Esophagus muscularis mucosa (tissue), 4 donors: ENCODE results near the gene TSGA10. TPM values are rescaled to one million over a fixed set of nuclear protein-coding genes. Genes with fewer than 3 reads are reported as not detected.

ENCODE experiments used
- DNase-seq: peaks from one replicate; pipeline ENCODE4 v3.0.0-alpha.2; 2017; ENCODE audit errors: extremely low spot score
- H3K27ac ChIP-seq, 4 donors: fragments of 200-600 bp; sonication (generic); replicated peaks in 1 of 4; 1 replicate in 3 of 4; 2 replicates in 1 of 4; pipeline ENCODE4 v1.5.1; 2016 to 2019; ENCODE audit warnings: mild to moderate bottlenecking in 1 of 4
- H3K27me3 ChIP-seq, 4 donors: fragments of 200-600 bp; sonication (generic); one replicate each; pipeline versions ENCODE4 v1.5.1 to v1.6.0; 2016 to 2019
- H3K36me3 ChIP-seq, 4 donors: fragments of 200-600 bp; sonication (generic); one replicate each; pipeline ENCODE4 v1.5.1; 2016 to 2019
- H3K4me1 ChIP-seq, 4 donors: fragments of 200-600 bp; sonication (generic); one replicate each; pipeline ENCODE4 v1.5.1; 2016 to 2019
- H3K4me3 ChIP-seq, 4 donors: fragments of 200-600 bp; sonication (generic); 1 replicate in 2 of 4; 2 replicates in 2 of 4; pipeline ENCODE4 v1.5.1; 2016 to 2019; ENCODE audit warnings: mild to moderate bottlenecking in 4 of 4, moderate library complexity in 1 of 4
- H3K9me3 ChIP-seq, 4 donors: fragments of 200-600 bp; sonication (generic); 1 replicate in 3 of 4; 2 replicates in 1 of 4; pipeline ENCODE4 v1.5.1; 2016 to 2019
- EP300 ChIP-seq: sonication (generic); formaldehyde crosslinking; IDR thresholded peaks from one replicate; pipeline ENCODE4 v1.6.1; 2017; ENCODE audit warnings: antibody characterized with exemption
- POLR2A ChIP-seq: fragments of 450-650 bp; IDR thresholded peaks from one replicate; pipeline ENCODE4 v1.6.1; 2017; ENCODE audit warnings: antibody characterized with exemption, moderate library complexity, mild to moderate bottlenecking, low read depth
- POLR2AphosphoS5 ChIP-seq, 2 donors: sonication (generic); formaldehyde crosslinking; IDR thresholded peaks; one replicate each; pipeline ENCODE4 v1.6.1; 2017; ENCODE audit warnings: antibody characterized with exemption in 2 of 2
- WGBS: methylation state at CpG from one replicate; pipeline ENCODE4 v1.1.5; 2018; 5-methylcytosine and 5-hydroxymethylcytosine counted together
- intact Hi-C: fragments of 100-400 bp; cut with DNase I; formaldehyde crosslinking; loops from one replicate; pipeline ENCODE4 v1.15.1; 2023
- total RNA-seq, 4 donors: library from RNA; depleted of rRNA; stranded (reverse); fragments of >200 nt; gene quantifications; one replicate each; pipeline versions ENCODE4 v1.1.0 to v1.2.1, GENCODE V29; 2016
- TF ChIP-seq, protein P1 (sequence below), 3 experiments: fragments of 200-600 bp in 2 of 3; fragments of 450-650 bp in 1 of 3; sonication (generic) in 2 of 3; IDR thresholded peaks; one replicate each; pipeline ENCODE4 v1.5.1; 2017 to 2019; ENCODE audit warnings: antibody characterized with exemption in 3 of 3, mild to moderate bottlenecking in 2 of 3, moderate library complexity in 1 of 3

Gene TSGA10
- total RNA-seq, 4 donors from 2014 or later, result 1.1 to 4.4 (median 2.0) TPM

DNA sequence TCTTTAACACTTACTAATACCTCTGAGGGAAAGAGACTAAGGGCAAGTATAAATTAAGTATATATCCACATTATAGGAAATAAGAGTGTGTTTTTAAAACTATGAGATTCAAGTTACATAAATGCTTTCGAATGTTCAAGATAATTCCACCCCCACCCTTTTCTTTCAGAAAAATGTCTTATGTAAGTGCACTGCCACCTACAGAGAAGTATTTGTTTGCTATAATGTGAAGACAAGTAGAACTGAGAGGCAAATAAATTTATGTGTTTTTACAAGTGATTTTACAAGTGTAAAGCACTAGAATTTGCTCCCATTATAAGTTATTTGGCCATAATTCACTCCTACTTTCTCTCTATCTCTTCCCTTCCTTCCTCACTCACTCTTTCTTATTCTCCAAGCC is 118.8 kb downstream of the TSGA10 start:
- H3K27me3 ChIP-seq, result no peaks in the 10 kb centered on the region
- no peak overlapping the region for H3K4me3 ChIP-seq
- no peak for TF ChIP-seq POLR2A
- TF ChIP-seq, protein P1, sequence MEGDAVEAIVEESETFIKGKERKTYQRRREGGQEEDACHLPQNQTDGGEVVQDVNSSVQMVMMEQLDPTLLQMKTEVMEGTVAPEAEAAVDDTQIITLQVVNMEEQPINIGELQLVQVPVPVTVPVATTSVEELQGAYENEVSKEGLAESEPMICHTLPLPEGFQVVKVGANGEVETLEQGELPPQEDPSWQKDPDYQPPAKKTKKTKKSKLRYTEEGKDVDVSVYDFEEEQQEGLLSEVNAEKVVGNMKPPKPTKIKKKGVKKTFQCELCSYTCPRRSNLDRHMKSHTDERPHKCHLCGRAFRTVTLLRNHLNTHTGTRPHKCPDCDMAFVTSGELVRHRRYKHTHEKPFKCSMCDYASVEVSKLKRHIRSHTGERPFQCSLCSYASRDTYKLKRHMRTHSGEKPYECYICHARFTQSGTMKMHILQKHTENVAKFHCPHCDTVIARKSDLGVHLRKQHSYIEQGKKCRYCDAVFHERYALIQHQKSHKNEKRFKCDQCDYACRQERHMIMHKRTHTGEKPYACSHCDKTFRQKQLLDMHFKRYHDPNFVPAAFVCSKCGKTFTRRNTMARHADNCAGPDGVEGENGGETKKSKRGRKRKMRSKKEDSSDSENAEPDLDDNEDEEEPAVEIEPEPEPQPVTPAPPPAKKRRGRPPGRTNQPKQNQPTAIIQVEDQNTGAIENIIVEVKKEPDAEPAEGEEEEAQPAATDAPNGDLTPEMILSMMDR (IDR thresholded peaks at IDR 0.05), result no peak
- TF ChIP-seq POLR2AphosphoS5 (IDR thresholded peaks at IDR 0.05), result no peak
- TF ChIP-seq EP300, result no peak
- intact Hi-C loops, result no loop called here
- no peaks in the 10 kb centered on the region for H3K9me3 ChIP-seq
- 74% methylated on average over 1 of the region's 1 CpG for WGBS
- no peak overlapping the region for H3K27ac ChIP-seq
- no peaks in the 10 kb centered on the region for H3K4me1 ChIP-seq
- no peak for DNase-seq
- H3K36me3 ChIP-seq, result no peaks in the 10 kb centered on the region

- Histone ChIP-seq H3K4me3 (no peak overlapping the region), H3K4me1 (no peaks in the 10 kb centered on the region), H3K27me3 (no peaks in the 10 kb centered on the region)
Observed at GRCh38 chr2:99032786-99033185, 122.0 kb downstream of the TSGA10 start.

DNA sequence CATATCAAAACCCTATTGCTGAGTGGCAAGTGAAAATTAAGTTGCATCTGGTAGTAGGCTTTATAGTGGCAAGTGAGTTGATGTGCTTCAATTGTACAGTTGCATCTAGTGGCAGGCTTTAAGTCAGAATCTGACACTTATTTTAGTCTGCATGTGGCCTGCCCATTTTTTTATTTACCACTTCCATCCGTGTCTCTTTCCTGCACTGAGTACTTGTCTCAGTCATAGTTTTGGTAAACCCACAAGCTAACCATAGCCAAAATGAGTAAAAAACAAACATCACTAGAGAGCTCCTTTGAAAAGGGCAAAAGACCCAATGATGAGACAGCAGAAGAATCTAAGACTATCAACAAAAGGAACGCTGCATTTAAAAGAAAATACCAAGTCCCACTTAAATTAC is 122.7 kb downstream of the TSGA10 start:
- Histone ChIP-seq H3K36me3 (no peaks in the 10 kb centered on the region), H3K27ac (no peak overlapping the region), H3K9me3 (no peaks in the 10 kb centered on the region), H3K4me3 (no peak overlapping the region), H3K4me1 (no peaks in the 10 kb centered on the region), H3K27me3 (no peaks in the 10 kb centered on the region)
- intact Hi-C loops, result no loop called here
- DNase-seq, result no peak
- 72% methylated on average over 2 of the region's 2 CpGs for WGBS
- no peak for TF ChIP-seq POLR2AphosphoS5 (IDR thresholded peaks at IDR 0.05)
- TF ChIP-seq POLR2A, result no peak
- TF ChIP-seq, protein P1 (IDR thresholded peaks at IDR 0.05), result no peak
- no peak for TF ChIP-seq EP300

More at GRCh38 chr2:99032786-99033185, 122.0 kb downstream of the TSGA10 start:
- H3K27ac ChIP-seq, result no peak overlapping the region
- intact Hi-C loops, result no loop called here
- WGBS, result 88% methylated on average over 6 of the region's 6 CpGs
- H3K36me3 ChIP-seq, result no peaks in the 10 kb centered on the region
- TF ChIP-seq, protein P1 (IDR thresholded peaks at IDR 0.05), result no peak
- TF ChIP-seq EP300 (no peak), POLR2A (no peak), POLR2AphosphoS5 (IDR thresholded peaks at IDR 0.05) (no peak)
- no peak for DNase-seq
- no peaks in the 10 kb centered on the region for H3K9me3 ChIP-seq

- TF ChIP-seq POLR2AphosphoS5 (IDR thresholded peaks at IDR 0.05) (no peak), POLR2A (no peak), EP300 (no peak)
- TF ChIP-seq, protein P1 (IDR thresholded peaks at IDR 0.05), result no peak
- 81% methylated on average over 3 of the region's 3 CpGs for WGBS
Observed at GRCh38 chr2:99031481-99031880, 123.3 kb downstream of the TSGA10 start.

GRCh38 chr2:99028558-99028957 is 126.2 kb downstream of the TSGA10 start:
- H3K4me3 ChIP-seq, result no peak overlapping the region
- WGBS, result 58% methylated on average over 4 of the region's 4 CpGs
- H3K36me3 ChIP-seq, result no peaks in the 10 kb centered on the region
- peaks cover 0 to 9% (median 3%) of the 10 kb centered on the region in 4 donors for H3K9me3 ChIP-seq
- DNase-seq, result no peak
- no peaks in the 10 kb centered on the region for H3K27me3 ChIP-seq
- intact Hi-C loops, result no loop called here
- TF ChIP-seq POLR2AphosphoS5 (IDR thresholded peaks at IDR 0.05) (no peak), POLR2A (no peak), EP300 (no peak)
- TF ChIP-seq, protein P1 (IDR thresholded peaks at IDR 0.05), result no peak
- no peaks in the 10 kb centered on the region for H3K4me1 ChIP-seq
- H3K27ac ChIP-seq, result no peak overlapping the region

More at GRCh38 chr2:99031481-99031880, 123.3 kb downstream of the TSGA10 start:
- no peaks in the 10 kb centered on the region for H3K36me3 ChIP-seq
- H3K4me1 ChIP-seq, result no peaks in the 10 kb centered on the region
- intact Hi-C loops, result no loop called here
- DNase-seq, result no peak
- no peaks in the 10 kb centered on the region for H3K27me3 ChIP-seq
- H3K4me3 ChIP-seq, result no peak overlapping the region
- no peaks in the 10 kb centered on the region for H3K9me3 ChIP-seq
- no peak overlapping the region for H3K27ac ChIP-seq
